ENCODE measurements around the gene ZIC2. TPM values are rescaled to one million over a fixed set of nuclear protein-coding genes. Genes with fewer than 3 reads are reported as not detected.

ZIC2 gene
- total and polyA plus RNA-seq, 2 experiments from 2014 or later, result not detected

DNA sequence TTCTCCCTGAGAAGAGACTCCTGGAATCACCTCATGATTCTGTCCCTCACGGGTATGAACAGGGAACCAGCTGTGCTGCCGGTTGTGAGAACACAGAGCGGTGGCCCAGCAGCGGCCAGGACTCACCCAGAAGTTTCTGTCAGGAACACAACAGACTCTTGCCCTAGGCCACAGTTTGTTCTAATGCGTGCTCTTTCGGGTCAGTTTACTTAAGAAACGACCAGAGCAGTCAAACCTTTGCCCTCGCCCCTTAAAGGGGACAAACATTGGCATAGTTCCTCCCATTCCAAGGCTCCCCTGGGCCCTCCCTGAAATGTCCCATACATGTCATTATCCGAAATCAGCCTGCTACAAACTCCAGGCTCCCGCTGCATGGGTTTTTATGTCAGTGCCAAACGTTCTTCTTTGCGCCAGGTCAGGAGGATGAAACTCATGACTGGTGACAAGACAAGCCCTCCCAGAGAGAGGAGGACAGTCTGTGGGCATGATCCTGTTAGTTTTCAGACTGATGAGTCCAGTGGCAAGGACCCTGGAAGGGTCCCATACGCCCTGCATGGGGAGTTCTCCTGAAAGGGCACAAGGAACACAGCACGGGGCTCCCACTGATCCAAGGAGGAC, 28.3 kb upstream of the ZIC2 start:
- no peak for DNase-seq
- 0 out of 2 replicates have a peak, but pooled peaks cover 3% of the 10 kb centered on the region for H3K4me1 ChIP-seq (ENCODE audit: insufficient read depth)
- no peaks in the 10 kb centered on the region for H3K9me2 ChIP-seq (ENCODE audit: insufficient read depth)
- H3K36me3 ChIP-seq (ENCODE audit: low read depth), result no peaks in the 10 kb centered on the region
- H3K79me2 ChIP-seq (ENCODE audit: insufficient read depth), result no peaks in the 10 kb centered on the region
- no peak overlapping the region for H3K4me2 ChIP-seq (ENCODE audit: unreplicated experiment)
- H2AFZ ChIP-seq, result no peak overlapping the region
- H3K27me3 ChIP-seq (replicated peaks; ENCODE audit: insufficient read depth), result peaks cover 90% of the 10 kb centered on the region
- TF ChIP-seq EZH2phosphoT487 (IDR thresholded peaks at IDR 0.05; ENCODE audit: insufficient read depth, low read depth) (no peak), EZH2 (IDR thresholded peaks at IDR 0.05; ENCODE audit: insufficient read depth, poor library complexity, severe bottlenecking) (no peak)
- H3K27ac ChIP-seq, result no peak overlapping the region
- WGBS, 2 experiments (ENCODE audit: low coverage in 1 of 2, low lambda C conversion rate in 2 of 2, missing lambda C conversion rate in 2 of 2), result 64 to 67% methylated on average over 14 of the region's 14 CpGs
- H3K4me3 ChIP-seq, result no peak overlapping the region
- in situ Hi-C loops (cut with MboI), result no loop called here
- H3K9ac ChIP-seq, result no peak overlapping the region
- H3F3A ChIP-seq (ENCODE audit: insufficient read depth), result no peaks in the 10 kb centered on the region
- no peaks in the 10 kb centered on the region for H4K20me1 ChIP-seq (ENCODE audit: insufficient read depth)
- H3K9me3 ChIP-seq (ENCODE audit: low read depth), result no peaks in the 10 kb centered on the region

GRCh38 chr13:99955107-99955746, 26.4 kb upstream of the ZIC2 start:
- Histone ChIP-seq H3K4me2 (ENCODE audit: unreplicated experiment) (no peak overlapping the region), H3K9me2 (ENCODE audit: insufficient read depth) (no peaks in the 10 kb centered on the region), H3K4me3 (0 out of 2 replicates have a peak overlapping the region, but pooled peaks have one; percentile 34), H4K20me1 (ENCODE audit: insufficient read depth) (no peaks in the 10 kb centered on the region), H3K79me2 (ENCODE audit: insufficient read depth) (no peaks in the 10 kb centered on the region), H3K9me3 (ENCODE audit: low read depth) (no peaks in the 10 kb centered on the region), H3K4me1 (ENCODE audit: insufficient read depth) (0 out of 2 replicates have a peak, but pooled peaks cover 3% of the 10 kb centered on the region), H3K36me3 (ENCODE audit: low read depth) (no peaks in the 10 kb centered on the region), H3K9ac (no peak overlapping the region), H3K27me3 (replicated peaks; ENCODE audit: insufficient read depth) (peaks cover 92% of the 10 kb centered on the region), H2AFZ (no peak overlapping the region), H3F3A (ENCODE audit: insufficient read depth) (no peaks in the 10 kb centered on the region), H3K27ac (no peak overlapping the region)
- TF ChIP-seq EZH2phosphoT487 (IDR thresholded peaks at IDR 0.05; ENCODE audit: insufficient read depth, low read depth), result no peak
- TF ChIP-seq EZH2 (IDR thresholded peaks at IDR 0.05; ENCODE audit: insufficient read depth, poor library complexity, severe bottlenecking), result no peak
- in situ Hi-C loops (cut with MboI), result no loop called here
- WGBS, 2 experiments (ENCODE audit: low coverage in 1 of 2, low lambda C conversion rate in 2 of 2, missing lambda C conversion rate in 2 of 2), result 58 to 61% methylated on average over 20 to 21 of the region's 21 CpGs
- DNase-seq, result no peak

DNA sequence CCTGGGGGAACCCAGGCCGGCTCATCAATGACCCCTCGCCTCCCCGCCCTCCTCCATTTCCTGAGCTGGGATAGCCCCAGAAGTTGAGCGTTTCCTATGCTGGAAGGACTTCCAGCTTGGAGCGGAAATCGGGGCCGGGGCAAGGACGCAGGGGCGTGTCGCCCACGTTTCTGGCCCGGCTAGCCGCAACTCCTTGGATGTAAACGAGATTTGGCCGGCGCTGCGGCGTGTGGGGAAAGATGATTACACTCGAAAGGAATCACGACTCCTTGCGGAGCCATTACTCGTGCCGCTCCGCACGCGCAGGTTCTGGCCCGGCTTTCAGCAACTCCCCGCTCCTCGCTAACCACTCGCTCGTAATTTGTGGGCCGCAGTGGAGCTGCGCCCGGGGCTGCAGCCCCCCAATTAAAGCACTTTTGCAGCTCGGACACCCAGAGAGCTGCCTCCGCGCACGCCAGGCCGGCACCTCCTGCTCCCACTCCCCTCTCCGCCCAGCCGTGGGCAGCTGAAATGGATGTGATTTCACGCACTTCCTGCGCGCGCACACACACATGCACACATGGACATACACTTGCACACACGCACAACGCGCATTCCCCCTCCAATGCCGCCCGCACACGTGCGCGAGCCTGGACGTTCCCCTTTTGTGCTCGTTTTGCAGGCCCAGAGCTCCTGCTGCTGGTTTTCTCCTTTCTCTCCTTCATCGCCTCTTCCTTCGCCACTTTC, 25.7 kb upstream of the ZIC2 start:
- peaks cover 91% of the 10 kb centered on the region for H3K27me3 ChIP-seq (replicated peaks; ENCODE audit: insufficient read depth)
- H4K20me1 ChIP-seq (ENCODE audit: insufficient read depth), result no peaks in the 10 kb centered on the region
- TF ChIP-seq EZH2 (IDR thresholded peaks at IDR 0.05; ENCODE audit: insufficient read depth, poor library complexity, severe bottlenecking), result no peak
- 0 out of 2 replicates have a peak, but pooled peaks cover 3% of the 10 kb centered on the region for H3K4me1 ChIP-seq (ENCODE audit: insufficient read depth)
- 8 to 9% methylated on average over 54 to 56 of the region's 57 CpGs for WGBS, 2 experiments (ENCODE audit: low coverage in 1 of 2, low lambda C conversion rate in 2 of 2, missing lambda C conversion rate in 2 of 2)
- H3K4me2 ChIP-seq (ENCODE audit: unreplicated experiment), result peak overlapping the region; percentile 46
- H3K27ac ChIP-seq, result no peak overlapping the region
- H3K4me3 ChIP-seq, result peak overlapping the region; percentile 34
- H2AFZ ChIP-seq, result no peak overlapping the region; the same call in 1 of the 2 replicates
- no peaks in the 10 kb centered on the region for H3K9me3 ChIP-seq (ENCODE audit: low read depth)
- no peaks in the 10 kb centered on the region for H3K36me3 ChIP-seq (ENCODE audit: low read depth)
- H3K79me2 ChIP-seq (ENCODE audit: insufficient read depth), result no peaks in the 10 kb centered on the region
- no peaks in the 10 kb centered on the region for H3K9me2 ChIP-seq (ENCODE audit: insufficient read depth)
- H3F3A ChIP-seq (ENCODE audit: insufficient read depth), result no peaks in the 10 kb centered on the region
- no peak overlapping the region for H3K9ac ChIP-seq
- in situ Hi-C loops (cut with MboI), result no loop called here
- DNase-seq, result peak; percentile 69

- Histone ChIP-seq H3K9me2 (ENCODE audit: insufficient read depth) (no peaks in the 10 kb centered on the region), H3F3A (ENCODE audit: insufficient read depth) (no peaks in the 10 kb centered on the region), H3K36me3 (ENCODE audit: low read depth) (no peaks in the 10 kb centered on the region), H2AFZ (no peak overlapping the region), H3K27ac (no peak overlapping the region), H3K9ac (no peak overlapping the region), H3K79me2 (ENCODE audit: insufficient read depth) (no peaks in the 10 kb centered on the region), H4K20me1 (ENCODE audit: insufficient read depth) (no peaks in the 10 kb centered on the region), H3K9me3 (ENCODE audit: low read depth) (no peaks in the 10 kb centered on the region), H3K27me3 (replicated peaks; ENCODE audit: insufficient read depth) (peaks cover 91% of the 10 kb centered on the region), H3K4me2 (ENCODE audit: unreplicated experiment) (peak overlapping the region; percentile 46), H3K4me1 (ENCODE audit: insufficient read depth) (0 out of 2 replicates have a peak, but pooled peaks cover 3% of the 10 kb centered on the region), H3K4me3 (0 out of 2 replicates have a peak overlapping the region, but pooled peaks have one; percentile 34)
- peak; percentile 28 for DNase-seq
- in situ Hi-C loops (cut with MboI), result no loop called here
- TF ChIP-seq EZH2 (IDR thresholded peaks at IDR 0.05; ENCODE audit: insufficient read depth, poor library complexity, severe bottlenecking) (peak; percentile 95), EZH2phosphoT487 (IDR thresholded peaks at IDR 0.05; ENCODE audit: insufficient read depth, low read depth) (0 out of 2 replicates have a peak, but pooled peaks have one; percentile 61)
- WGBS, 2 experiments (ENCODE audit: low coverage in 1 of 2, low lambda C conversion rate in 2 of 2, missing lambda C conversion rate in 2 of 2), result 3 to 4% methylated on average over 52 to 68 of the region's 68 CpGs
These were observed 24.9 kb upstream of the ZIC2 start for GRCh38 chr13:99956473-99957349.
